HL-60 (cell line): Measurements from ENCODE around the gene SF3A2.

ENCODE experiments used
- DNase-seq, 2 experiments: peaks; one replicate each; pipeline ENCODE4 v3.0.0-alpha.2; 2010 to 2020; ENCODE audit warnings: low read depth in 1 of 2, low spot score in 1 of 2
- H3K27ac ChIP-seq: fragments of 250-450 bp; sonication (Bioruptor Pico); replicated peaks from 2 replicates; pipeline ENCODE4 v1.5.1; 2020; ENCODE audit warnings: mild to moderate bottlenecking, moderate library complexity
- H3K27me3 ChIP-seq: fragments of 250-450 bp; sonication (Bioruptor Pico); 2 replicates; pipeline ENCODE4 v1.5.1; 2021; ENCODE audit warnings: mild to moderate bottlenecking, moderate library complexity; ENCODE audit not compliant: insufficient read depth, poor library complexity, severe bottlenecking
- H3K4me3 ChIP-seq: replicated peaks from 2 replicates; pipeline ENCODE4 v1.5.1; 2011; ENCODE audit warnings: mild to moderate bottlenecking, control low read depth, low read length; ENCODE audit not compliant: insufficient read depth
- GABPA ChIP-seq: IDR thresholded peaks from 2 replicates; pipeline ENCODE4 v1.6.1; 2012; ENCODE audit warnings: low read depth
- POLR2AphosphoS5 ChIP-seq: IDR thresholded peaks from 2 replicates; pipeline ENCODE4 v1.6.1; 2012; ENCODE audit warnings: low read depth
- SPI1 ChIP-seq: IDR thresholded peaks from 2 replicates; pipeline ENCODE4 v1.6.1; 2012; ENCODE audit warnings: low read depth, mild to moderate bottlenecking, borderline replicate concordance
- TF ChIP-seq, protein P1 (sequence below): IDR thresholded peaks from 2 replicates; pipeline ENCODE4 v1.6.1; 2012; ENCODE audit warnings: low read depth; ENCODE audit not compliant: insufficient replicate concordance
- TF ChIP-seq, protein P2 (sequence below): IDR thresholded peaks from one replicate; pipeline ENCODE4 v1.5.1; 2011; ENCODE audit warnings: low read length, control low read depth, inconsistent platforms; ENCODE audit not compliant: insufficient read depth

Gene SF3A2

DNA sequence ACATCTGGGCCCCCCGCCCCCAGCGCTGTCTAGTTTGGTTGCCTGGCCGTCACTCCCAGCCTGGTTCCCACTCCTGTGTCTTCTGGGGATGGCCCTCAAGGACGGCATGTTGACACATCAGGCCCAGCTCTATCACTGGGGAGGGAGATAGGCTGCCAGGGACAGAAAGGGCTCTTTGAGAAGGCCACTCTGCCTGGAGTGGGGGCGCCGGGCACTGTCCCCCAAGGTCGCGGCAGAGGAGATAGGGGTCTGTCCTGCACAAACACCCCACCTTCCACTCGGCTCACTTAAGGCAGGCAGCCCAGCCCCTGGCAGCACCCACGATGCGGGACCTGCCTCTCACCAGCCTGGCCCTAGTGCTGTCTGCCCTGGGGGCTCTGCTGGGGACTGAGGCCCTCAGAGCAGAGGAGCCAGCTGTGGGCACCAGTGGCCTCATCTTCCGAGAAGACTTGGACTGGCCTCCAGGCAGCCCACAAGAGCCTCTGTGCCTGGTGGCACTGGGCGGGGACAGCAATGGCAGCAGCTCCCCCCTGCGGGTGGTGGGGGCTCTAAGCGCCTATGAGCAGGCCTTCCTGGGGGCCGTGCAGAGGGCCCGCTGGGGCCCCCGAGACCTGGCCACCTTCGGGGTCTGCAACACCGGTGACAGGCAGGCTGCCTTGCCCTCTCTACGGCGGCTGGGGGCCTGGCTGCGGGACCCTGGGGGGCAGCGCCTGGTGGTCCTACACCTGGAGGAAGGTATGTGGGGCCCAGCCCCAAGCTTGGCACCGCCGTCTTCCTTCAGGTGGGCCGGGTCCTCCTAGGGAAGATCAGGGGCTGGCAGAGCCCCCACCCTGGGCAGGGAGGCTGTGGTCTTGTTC lies 12.6 kb downstream of the SF3A2 start, which contains the start of gene AMH:
Gene AMH (plus strand): TSS at position 314 of the 857 bp plus-strand sequence. CDS start 10 bp downstream, at position 324.
- no peak within 1 kb of the TSS for H3K27ac ChIP-seq

DNA sequence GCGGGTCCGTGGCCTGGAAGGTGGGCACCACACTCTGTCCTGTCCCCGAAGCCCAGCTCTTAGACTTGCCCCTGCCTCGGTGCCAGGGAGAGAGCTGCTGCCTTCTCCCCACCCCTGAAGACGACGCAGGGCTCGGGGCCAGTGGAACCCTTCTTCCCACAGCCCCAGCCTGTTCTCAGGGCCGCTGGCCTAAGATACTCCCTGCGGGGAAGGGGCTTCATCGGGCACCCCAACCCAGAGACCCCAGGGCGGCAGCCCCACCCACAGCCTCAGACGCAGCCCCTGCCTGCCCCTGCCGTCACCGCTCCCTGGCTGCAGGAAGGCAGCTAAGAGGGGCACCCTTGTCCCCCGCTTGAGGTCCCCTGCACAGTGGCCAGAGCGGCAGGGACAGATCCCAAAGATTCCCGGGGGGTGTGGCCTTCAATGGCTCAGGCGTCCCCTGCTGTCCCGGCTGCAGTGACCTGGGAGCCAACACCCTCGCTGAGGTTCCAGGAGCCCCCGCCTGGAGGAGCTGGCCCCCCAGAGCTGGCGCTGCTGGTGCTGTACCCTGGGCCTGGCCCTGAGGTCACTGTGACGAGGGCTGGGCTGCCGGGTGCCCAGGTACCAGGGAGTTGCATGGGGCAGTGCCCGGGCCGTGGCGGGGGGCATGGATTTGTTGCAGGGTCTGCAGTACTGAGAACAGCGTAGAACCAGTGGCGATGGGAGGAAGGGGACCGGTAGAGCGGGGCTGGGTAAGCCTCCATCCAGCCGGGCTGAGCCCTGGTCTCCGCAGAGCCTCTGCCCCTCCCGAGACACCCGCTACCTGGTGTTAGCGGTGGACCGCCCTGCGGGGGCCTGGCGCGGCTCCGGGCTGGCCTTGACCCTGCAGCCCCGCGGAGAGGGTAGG lies 13.5 kb downstream of the SF3A2 start:
- Histone ChIP-seq H3K27ac (no peak overlapping the region), H3K27me3 (peaks cover 27% of the 10 kb centered on the region), H3K4me3 (no peak overlapping the region)
- DNase-seq: no peak
- TF ChIP-seq SPI1 (no peak), POLR2AphosphoS5 (peak; percentile 37)
- TF ChIP-seq, protein P1, sequence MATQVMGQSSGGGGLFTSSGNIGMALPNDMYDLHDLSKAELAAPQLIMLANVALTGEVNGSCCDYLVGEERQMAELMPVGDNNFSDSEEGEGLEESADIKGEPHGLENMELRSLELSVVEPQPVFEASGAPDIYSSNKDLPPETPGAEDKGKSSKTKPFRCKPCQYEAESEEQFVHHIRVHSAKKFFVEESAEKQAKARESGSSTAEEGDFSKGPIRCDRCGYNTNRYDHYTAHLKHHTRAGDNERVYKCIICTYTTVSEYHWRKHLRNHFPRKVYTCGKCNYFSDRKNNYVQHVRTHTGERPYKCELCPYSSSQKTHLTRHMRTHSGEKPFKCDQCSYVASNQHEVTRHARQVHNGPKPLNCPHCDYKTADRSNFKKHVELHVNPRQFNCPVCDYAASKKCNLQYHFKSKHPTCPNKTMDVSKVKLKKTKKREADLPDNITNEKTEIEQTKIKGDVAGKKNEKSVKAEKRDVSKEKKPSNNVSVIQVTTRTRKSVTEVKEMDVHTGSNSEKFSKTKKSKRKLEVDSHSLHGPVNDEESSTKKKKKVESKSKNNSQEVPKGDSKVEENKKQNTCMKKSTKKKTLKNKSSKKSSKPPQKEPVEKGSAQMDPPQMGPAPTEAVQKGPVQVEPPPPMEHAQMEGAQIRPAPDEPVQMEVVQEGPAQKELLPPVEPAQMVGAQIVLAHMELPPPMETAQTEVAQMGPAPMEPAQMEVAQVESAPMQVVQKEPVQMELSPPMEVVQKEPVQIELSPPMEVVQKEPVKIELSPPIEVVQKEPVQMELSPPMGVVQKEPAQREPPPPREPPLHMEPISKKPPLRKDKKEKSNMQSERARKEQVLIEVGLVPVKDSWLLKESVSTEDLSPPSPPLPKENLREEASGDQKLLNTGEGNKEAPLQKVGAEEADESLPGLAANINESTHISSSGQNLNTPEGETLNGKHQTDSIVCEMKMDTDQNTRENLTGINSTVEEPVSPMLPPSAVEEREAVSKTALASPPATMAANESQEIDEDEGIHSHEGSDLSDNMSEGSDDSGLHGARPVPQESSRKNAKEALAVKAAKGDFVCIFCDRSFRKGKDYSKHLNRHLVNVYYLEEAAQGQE: no peak

More for the DNA sequence above, 12.6 kb downstream of the SF3A2 start, which contains the start of gene AMH:
- TF ChIP-seq SPI1 (no peak), POLR2AphosphoS5 (peak; percentile 35; the same call in 1 of the 2 replicates)
- H3K27me3 ChIP-seq: peaks cover 27% of the 10 kb centered on the region
- no peak within 1 kb of the TSS for H3K4me3 ChIP-seq
- no peak for DNase-seq

DNA sequence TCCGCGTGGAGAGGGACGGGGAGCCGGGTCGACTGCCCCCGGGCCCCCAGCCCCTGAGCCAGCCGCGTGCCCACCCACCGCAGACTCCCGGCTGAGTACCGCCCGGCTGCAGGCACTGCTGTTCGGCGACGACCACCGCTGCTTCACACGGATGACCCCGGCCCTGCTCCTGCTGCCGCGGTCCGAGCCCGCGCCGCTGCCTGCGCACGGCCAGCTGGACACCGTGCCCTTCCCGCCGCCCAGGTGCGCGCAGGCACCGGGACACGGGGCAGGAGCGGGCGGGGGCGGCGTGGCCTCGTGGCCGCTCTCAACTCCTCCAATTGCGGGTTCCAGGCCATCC lies 14.1 kb downstream of the SF3A2 start:
- no peak overlapping the region for H3K4me3 ChIP-seq
- H3K27ac ChIP-seq: no peak overlapping the region
- H3K27me3 ChIP-seq: peaks cover 27% of the 10 kb centered on the region
- DNase-seq: no peak
- TF ChIP-seq, protein P2, sequence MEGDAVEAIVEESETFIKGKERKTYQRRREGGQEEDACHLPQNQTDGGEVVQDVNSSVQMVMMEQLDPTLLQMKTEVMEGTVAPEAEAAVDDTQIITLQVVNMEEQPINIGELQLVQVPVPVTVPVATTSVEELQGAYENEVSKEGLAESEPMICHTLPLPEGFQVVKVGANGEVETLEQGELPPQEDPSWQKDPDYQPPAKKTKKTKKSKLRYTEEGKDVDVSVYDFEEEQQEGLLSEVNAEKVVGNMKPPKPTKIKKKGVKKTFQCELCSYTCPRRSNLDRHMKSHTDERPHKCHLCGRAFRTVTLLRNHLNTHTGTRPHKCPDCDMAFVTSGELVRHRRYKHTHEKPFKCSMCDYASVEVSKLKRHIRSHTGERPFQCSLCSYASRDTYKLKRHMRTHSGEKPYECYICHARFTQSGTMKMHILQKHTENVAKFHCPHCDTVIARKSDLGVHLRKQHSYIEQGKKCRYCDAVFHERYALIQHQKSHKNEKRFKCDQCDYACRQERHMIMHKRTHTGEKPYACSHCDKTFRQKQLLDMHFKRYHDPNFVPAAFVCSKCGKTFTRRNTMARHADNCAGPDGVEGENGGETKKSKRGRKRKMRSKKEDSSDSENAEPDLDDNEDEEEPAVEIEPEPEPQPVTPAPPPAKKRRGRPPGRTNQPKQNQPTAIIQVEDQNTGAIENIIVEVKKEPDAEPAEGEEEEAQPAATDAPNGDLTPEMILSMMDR: no peak
- no peak for TF ChIP-seq GABPA
- TF ChIP-seq SPI1: no peak
- TF ChIP-seq, protein P1: no peak
- TF ChIP-seq POLR2AphosphoS5: no peak

DNA sequence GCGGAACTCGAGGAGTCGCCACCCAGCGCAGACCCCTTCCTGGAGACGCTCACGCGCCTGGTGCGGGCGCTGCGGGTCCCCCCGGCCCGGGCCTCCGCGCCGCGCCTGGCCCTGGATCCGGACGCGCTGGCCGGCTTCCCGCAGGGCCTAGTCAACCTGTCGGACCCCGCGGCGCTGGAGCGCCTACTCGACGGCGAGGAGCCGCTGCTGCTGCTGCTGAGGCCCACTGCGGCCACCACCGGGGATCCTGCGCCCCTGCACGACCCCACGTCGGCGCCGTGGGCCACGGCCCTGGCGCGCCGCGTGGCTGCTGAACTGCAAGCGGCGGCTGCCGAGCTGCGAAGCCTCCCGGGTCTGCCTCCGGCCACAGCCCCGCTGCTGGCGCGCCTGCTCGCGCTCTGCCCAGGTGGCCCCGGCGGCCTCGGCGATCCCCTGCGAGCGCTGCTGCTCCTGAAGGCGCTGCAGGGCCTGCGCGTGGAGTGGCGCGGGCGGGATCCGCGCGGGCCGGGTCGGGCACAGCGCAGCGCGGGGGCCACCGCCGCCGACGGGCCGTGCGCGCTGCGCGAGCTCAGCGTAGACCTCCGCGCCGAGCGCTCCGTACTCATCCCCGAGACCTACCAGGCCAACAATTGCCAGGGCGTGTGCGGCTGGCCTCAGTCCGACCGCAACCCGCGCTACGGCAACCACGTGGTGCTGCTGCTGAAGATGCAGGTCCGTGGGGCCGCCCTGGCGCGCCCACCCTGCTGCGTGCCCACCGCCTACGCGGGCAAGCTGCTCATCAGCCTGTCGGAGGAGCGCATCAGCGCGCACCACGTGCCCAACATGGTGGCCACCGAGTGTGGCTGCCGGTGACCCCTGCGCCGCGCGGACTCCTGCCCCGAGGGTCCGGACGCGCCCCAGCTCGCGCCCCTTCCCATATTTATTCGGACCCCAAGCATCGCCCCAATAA lies 14.8 kb downstream of the SF3A2 start:
- Histone ChIP-seq H3K27me3 (peaks cover 27% of the 10 kb centered on the region), H3K4me3 (no peak overlapping the region), H3K27ac (no peak overlapping the region)
- no peak for TF ChIP-seq SPI1
- TF ChIP-seq, protein P1: no peak
- no peak for TF ChIP-seq POLR2AphosphoS5
- TF ChIP-seq, protein P2: no peak
- TF ChIP-seq GABPA: no peak
- no peak for DNase-seq
